AG09309 (cell line): Measurements from ENCODE around the gene INPP5J.
"Not testable (repeated sequence)": the region's sequence is repeated elsewhere in the genome, so short reads cannot be mapped to it uniquely, and the experiment has no call there.

Experiments
- DNase-seq: peaks from one replicate; pipeline ENCODE4 v3.0.0-alpha.2; 2010; ENCODE audit warnings: low read depth
- H3K4me3 ChIP-seq: 2 replicates; pipeline ENCODE4 v1.5.1; 2011; ENCODE audit warnings: mild to moderate bottlenecking, low read depth, low read length, moderate library complexity; ENCODE audit not compliant: control insufficient read depth
- TF ChIP-seq, protein P1 (sequence below): IDR thresholded peaks from 2 replicates; pipeline ENCODE4 v1.5.1; 2011; ENCODE audit warnings: mild to moderate bottlenecking, low read depth, low read length, inconsistent platforms; ENCODE audit not compliant: insufficient read depth, control insufficient read depth; ENCODE audit errors: missing control alignments

INPP5J gene

GRCh38 chr22:31093086-31093850, 29.5 kb upstream of the INPP5J start:
- TF ChIP-seq, protein P1, sequence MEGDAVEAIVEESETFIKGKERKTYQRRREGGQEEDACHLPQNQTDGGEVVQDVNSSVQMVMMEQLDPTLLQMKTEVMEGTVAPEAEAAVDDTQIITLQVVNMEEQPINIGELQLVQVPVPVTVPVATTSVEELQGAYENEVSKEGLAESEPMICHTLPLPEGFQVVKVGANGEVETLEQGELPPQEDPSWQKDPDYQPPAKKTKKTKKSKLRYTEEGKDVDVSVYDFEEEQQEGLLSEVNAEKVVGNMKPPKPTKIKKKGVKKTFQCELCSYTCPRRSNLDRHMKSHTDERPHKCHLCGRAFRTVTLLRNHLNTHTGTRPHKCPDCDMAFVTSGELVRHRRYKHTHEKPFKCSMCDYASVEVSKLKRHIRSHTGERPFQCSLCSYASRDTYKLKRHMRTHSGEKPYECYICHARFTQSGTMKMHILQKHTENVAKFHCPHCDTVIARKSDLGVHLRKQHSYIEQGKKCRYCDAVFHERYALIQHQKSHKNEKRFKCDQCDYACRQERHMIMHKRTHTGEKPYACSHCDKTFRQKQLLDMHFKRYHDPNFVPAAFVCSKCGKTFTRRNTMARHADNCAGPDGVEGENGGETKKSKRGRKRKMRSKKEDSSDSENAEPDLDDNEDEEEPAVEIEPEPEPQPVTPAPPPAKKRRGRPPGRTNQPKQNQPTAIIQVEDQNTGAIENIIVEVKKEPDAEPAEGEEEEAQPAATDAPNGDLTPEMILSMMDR = no peak
- H3K4me3 ChIP-seq = no peak overlapping the region
- DNase-seq = no peak

DNA sequence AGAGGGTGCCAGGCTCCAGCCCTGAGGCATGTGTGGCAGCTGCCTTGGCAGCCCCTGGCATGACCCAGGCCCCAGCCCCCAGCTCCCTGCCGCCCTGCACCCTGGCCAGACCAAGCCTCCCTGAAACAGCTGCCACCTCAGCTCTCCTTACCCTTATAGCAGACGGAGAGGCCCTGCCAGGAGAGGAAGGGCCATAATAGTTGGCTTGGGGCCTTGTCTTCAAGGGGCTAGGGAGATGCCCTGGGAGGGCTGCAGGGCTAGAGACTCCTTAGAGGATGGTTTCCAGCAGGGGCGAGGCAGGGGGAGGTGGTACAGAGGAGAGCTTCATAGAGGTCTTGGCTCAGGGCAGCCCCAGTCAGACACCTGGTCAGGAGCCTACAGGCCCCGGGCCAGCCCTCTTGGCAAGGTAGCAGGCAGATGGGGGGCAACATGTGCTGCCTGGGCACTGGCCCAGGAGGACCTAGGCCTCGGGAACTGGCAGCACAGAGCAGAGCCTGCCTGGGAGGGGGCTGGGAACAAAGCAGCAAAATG, 28.7 kb upstream of the INPP5J start:
- no peak for DNase-seq
- H3K4me3 ChIP-seq = no peak overlapping the region
- TF ChIP-seq, protein P1 = no peak

DNA sequence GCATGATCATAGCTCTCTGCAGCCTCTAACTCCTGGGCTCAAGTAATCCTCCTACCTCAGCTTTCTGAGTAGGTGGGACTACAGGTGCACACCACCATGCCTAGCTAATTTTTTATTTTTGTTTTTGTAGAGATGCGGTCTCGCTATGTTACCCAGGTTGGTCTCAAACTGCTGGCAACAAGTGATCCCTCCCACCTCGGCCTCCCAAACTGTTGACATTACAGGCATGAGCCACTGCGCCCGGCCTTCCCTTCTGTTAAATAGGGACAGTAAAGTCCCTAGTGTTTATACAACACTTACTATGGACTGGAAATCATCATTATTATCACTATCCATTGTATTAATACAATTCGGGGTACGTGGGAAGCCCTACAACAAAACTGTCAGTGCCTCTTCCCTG, 28.0 kb upstream of the INPP5J start:
- TF ChIP-seq, protein P1 = no peak
- no peak for DNase-seq
- H3K4me3 ChIP-seq = no peak overlapping the region

- H3K4me3 ChIP-seq = no peak overlapping the region
- TF ChIP-seq, protein P1 = no peak
- no peak for DNase-seq
These were observed 27.0 kb upstream of the INPP5J start for GRCh38 chr22:31095637-31096249.

DNA sequence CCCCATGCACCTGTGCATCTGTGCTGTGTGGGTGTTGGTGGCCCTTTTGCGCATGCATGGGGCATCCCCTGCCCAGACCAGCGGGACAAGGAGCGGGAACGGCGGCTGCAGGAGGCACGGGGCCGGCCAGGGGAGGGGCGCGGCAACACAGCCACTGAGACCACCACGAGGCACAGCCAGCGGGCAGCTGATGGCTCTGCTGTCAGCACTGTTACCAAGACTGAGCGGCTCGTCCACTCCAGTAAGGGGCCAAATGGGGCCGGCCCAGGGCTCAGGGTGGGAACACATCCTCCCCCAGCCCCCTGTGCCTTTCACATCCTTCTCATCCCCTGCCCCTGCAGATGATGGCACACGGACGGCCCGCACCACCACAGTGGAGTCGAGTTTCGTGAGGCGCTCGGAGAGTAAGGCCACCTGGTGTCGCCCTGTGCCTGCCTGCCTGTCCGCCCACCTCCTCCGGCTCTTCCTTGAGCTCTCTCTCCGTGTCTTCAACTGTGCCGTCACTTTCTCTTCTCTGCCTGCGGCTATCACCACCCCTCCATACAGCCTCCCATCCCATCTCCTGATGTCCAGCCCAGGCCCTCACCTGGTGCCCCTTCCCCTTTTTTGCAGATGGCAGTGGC, 26.0 kb upstream of the INPP5J start:
- no peak for DNase-seq
- TF ChIP-seq, protein P1 = no peak
- H3K4me3 ChIP-seq = no peak overlapping the region

- H3K4me3 ChIP-seq, DNase-seq: not testable (repeated sequence)
These were observed 25.2 kb upstream of the INPP5J start for GRCh38 chr22:31097539-31097938.

- TF ChIP-seq, protein P1 = no peak
- H3K4me3 ChIP-seq = no peak overlapping the region
These were observed 24.7 kb upstream of the INPP5J start for GRCh38 chr22:31097941-31098631.

More at GRCh38 chr22:31097941-31098631, 24.7 kb upstream of the INPP5J start:
- DNase-seq = no peak
